ENCODE data around the gene CENPV.
A peak's percentile ranks its signal among the peaks of the same experiment; 100 is the strongest.

Gene CENPV

GRCh38 chr17:16383216-16383615, 29.9 kb upstream of the CENPV start:
- no peak for DNase-seq (ENCODE audit: extremely low read depth, low read depth)
- no peak for TF ChIP-seq CTCF (IDR thresholded peaks at IDR 0.05; ENCODE audit: low read depth, low read length)

GRCh38 chr17:16381496-16381820, 28.2 kb upstream of the CENPV start:
- DNase-seq (ENCODE audit: extremely low read depth, low read depth): no peak
- no peak for TF ChIP-seq CTCF (IDR thresholded peaks at IDR 0.05; ENCODE audit: low read depth, low read length)

GRCh38 chr17:16380640-16381495, 27.6 kb upstream of the CENPV start, which contains the start of gene UBB:
UBB (plus strand) TSS chr17:16381091; CDS start chr17:16381908, 817 bp downstream.
- peak; percentile 98 for DNase-seq (ENCODE audit: extremely low read depth, low read depth)
- TF ChIP-seq CTCF (IDR thresholded peaks at IDR 0.05; ENCODE audit: low read depth, low read length): peak; percentile 4

- no peak for TF ChIP-seq CTCF (IDR thresholded peaks at IDR 0.05; ENCODE audit: low read depth, low read length)
- DNase-seq (ENCODE audit: extremely low read depth, low read depth): no peak
Measured at GRCh38 chr17:16379654-16380053, 26.4 kb upstream of the CENPV start.

GRCh38 chr17:16378636-16379282, 25.5 kb upstream of the CENPV start:
- TF ChIP-seq CTCF (IDR thresholded peaks at IDR 0.05; ENCODE audit: low read depth, low read length): no peak
- DNase-seq (ENCODE audit: extremely low read depth, low read depth): no peak

- TF ChIP-seq CTCF (IDR thresholded peaks at IDR 0.05; ENCODE audit: low read depth, low read length): no peak
- no peak for DNase-seq (ENCODE audit: extremely low read depth, low read depth)
Measured at GRCh38 chr17:16377941-16378341, 24.7 kb upstream of the CENPV start.
